Endothelial cell of umbilical vein (primary cell): ENCODE measurements around the gene CD82. TPM values are rescaled to one million over a fixed set of nuclear protein-coding genes. Genes with fewer than 3 reads are reported as not detected.
A peak's percentile ranks its signal among the peaks of the same experiment; 100 is the strongest.

Source experiments
- BruUV-seq: library from RNA; stranded (reverse); fragments of 400-500 nt; replicated peaks from 2 replicates; lab custom pipeline; 2021; lab: Mats Ljungman, UMichigan
- CTCF ChIA-PET: fragments of 300-600, 350-600 bp; sonication (Branson Sonifier 250); formaldehyde crosslinking; loops from one replicate; lab custom pipeline; 2021; ENCODE audit warnings: antibody characterized with exemption, inconsistent platforms; lab: Charles Lee
- POLR2A ChIA-PET: fragments of 300-600, 350-600 bp; sonication (Branson Sonifier 250); formaldehyde crosslinking; loops from one replicate; lab custom pipeline; 2021; ENCODE audit warnings: antibody characterized with exemption, inconsistent platforms; lab: Charles Lee
- DNase-seq: peaks from one replicate; pipeline ENCODE4 v3.0.0-alpha.2; 2011; ENCODE audit warnings: low read depth, low spot score
- FAIRE-seq: peaks from 2 replicates; lab custom pipeline; 2011; peaks lifted over from hg19 to GRCh38; lab: Jason Lieb, UNC
- H2AFZ ChIP-seq: 2 replicates; pipeline ENCODE4 v1.6.0; 2012; ENCODE audit warnings: low read depth, low read length, control low read depth, inconsistent platforms
- H3K27ac ChIP-seq: 2 replicates; pipeline ENCODE4 v1.5.1; 2011; ENCODE audit warnings: low read depth, mild to moderate bottlenecking, control low read depth, low read length, moderate library complexity; ENCODE audit not compliant: insufficient read depth
- H3K27me3 ChIP-seq, 2 experiments: 2 replicates each; pipeline versions ENCODE4 v1.6.0 to v1.6.1; 2011; ENCODE audit warnings: low read length in 2 of 2, mixed read lengths in 1 of 2; ENCODE audit not compliant: control insufficient read depth in 2 of 2, insufficient read depth in 2 of 2
- H3K36me3 ChIP-seq, 2 experiments: 2 replicates in 1 of 2; 3 replicates in 1 of 2; pipeline ENCODE4 v1.5.1; 2011; ENCODE audit warnings: low read length in 2 of 2, mild to moderate bottlenecking in 1 of 2, moderate library complexity in 1 of 2; ENCODE audit not compliant: control insufficient read depth in 2 of 2, insufficient read depth in 2 of 2; ENCODE audit errors: extremely low read depth in 1 of 2
- H3K4me1 ChIP-seq: 3 replicates; pipeline ENCODE4 v1.5.1; 2011; ENCODE audit warnings: mild to moderate bottlenecking, low read length; ENCODE audit not compliant: control insufficient read depth, insufficient read depth; ENCODE audit errors: extremely low read depth
- H3K4me2 ChIP-seq: 2 replicates; pipeline ENCODE4 v1.6.1; 2011; ENCODE audit warnings: low read length, control low read depth, mixed read lengths; ENCODE audit not compliant: insufficient read depth
- H3K4me3 ChIP-seq, 3 experiments: fragments of 200-600 bp in 1 of 3; sonication (generic), shearing (Covaris generic) in 1 of 3; replicated peaks in 1 of 3; 2 replicates each; pipeline ENCODE4 v1.5.1; 2011 to 2016; ENCODE audit warnings: control low read depth in 3 of 3, low read length in 3 of 3, mild to moderate bottlenecking in 2 of 3, inconsistent platforms in 1 of 3, low read depth in 1 of 3, moderate library complexity in 1 of 3; ENCODE audit not compliant: insufficient read depth in 1 of 3
- H3K79me2 ChIP-seq: 2 replicates; pipeline ENCODE4 v1.6.0; 2012; ENCODE audit warnings: low read length, inconsistent platforms; ENCODE audit not compliant: control insufficient read depth, insufficient read depth
- H3K9ac ChIP-seq: replicated peaks from 2 replicates; pipeline ENCODE3; 2011; ENCODE audit warnings: low read length, control low read depth; ENCODE audit not compliant: insufficient read depth; ENCODE audit errors: extremely low read depth
- H3K9me1 ChIP-seq: replicated peaks from 3 replicates; pipeline ENCODE4 v1.6.0; 2011; ENCODE audit warnings: mild to moderate bottlenecking, low read length; ENCODE audit not compliant: control insufficient read depth, insufficient read depth; ENCODE audit errors: extremely low read depth
- H3K9me3 ChIP-seq: replicated peaks from 2 replicates; pipeline ENCODE4 v1.5.1; 2012; ENCODE audit warnings: low read length, inconsistent platforms; ENCODE audit not compliant: control insufficient read depth, insufficient read depth
- H4K20me1 ChIP-seq: replicated peaks from 2 replicates; pipeline ENCODE3; 2011; ENCODE audit warnings: mild to moderate bottlenecking, low read length; ENCODE audit not compliant: control insufficient read depth, insufficient read depth; ENCODE audit errors: extremely low read depth
- CTCF ChIP-seq, 2 donors: IDR thresholded peaks; 1 replicate in 1 of 2; 2 replicates in 1 of 2; pipeline ENCODE4 v1.5.1; 2011; ENCODE audit warnings: low read length in 2 of 2, mild to moderate bottlenecking in 2 of 2, moderate library complexity in 2 of 2, control low read depth in 1 of 2, inconsistent platforms in 1 of 2, low read depth in 1 of 2; ENCODE audit not compliant: insufficient read depth in 1 of 2; ENCODE audit errors: extremely low read depth in 1 of 2
- EZH2 ChIP-seq: IDR thresholded peaks from 2 replicates; pipeline ENCODE4 v1.6.1; 2012; ENCODE audit warnings: borderline replicate concordance, low read depth, mild to moderate bottlenecking, moderate library complexity, low read length, inconsistent platforms; ENCODE audit not compliant: severe bottlenecking
- FOS ChIP-seq: IDR thresholded peaks from 2 replicates; pipeline ENCODE4 v1.6.1; 2011; ENCODE audit warnings: mild to moderate bottlenecking, low read length, moderate library complexity, borderline replicate concordance; ENCODE audit not compliant: insufficient read depth
- JUN ChIP-seq: IDR thresholded peaks from 2 replicates; pipeline ENCODE4 v1.6.1; 2011; ENCODE audit warnings: borderline replicate concordance, low read depth; ENCODE audit not compliant: insufficient read length, insufficient read depth
- MYC ChIP-seq: IDR thresholded peaks from one replicate; pipeline ENCODE4 v1.6.1; 2011; ENCODE audit warnings: mild to moderate bottlenecking, low read depth, low read length
- POLR2A ChIP-seq: IDR thresholded peaks from 2 replicates; pipeline ENCODE4 v1.6.1; 2012; ENCODE audit warnings: low read depth, mild to moderate bottlenecking, control low read depth, low read length
- dilution Hi-C: fragments of 300-500 bp; cut with MboI; formaldehyde crosslinking; loops from one replicate; pipeline ENCODE4 v1.15.0; 2019; ENCODE audit warnings: low sequenced_read_pairs; ENCODE audit not compliant: extremely low pct_ligation_motif_present
- intact Hi-C: fragments of 100-400 bp; cut with micrococcal nuclease; formaldehyde crosslinking; loops from one replicate; pipeline ENCODE4 v1.10.0; 2022
- polyA plus RNA-seq, 4 experiments: library from polyadenylated mRNA; depleted of rRNA in 3 of 4; stranded (reverse) in 3 of 4; unstranded in 1 of 4; fragments of >200 nt; gene quantifications; 2 replicates each; pipeline versions ENCODE4 v1.2.1 to v1.2.3, GENCODE V29; 2011 to 2012; ENCODE audit warnings: missing spikeins in 1 of 4
- total RNA-seq: library from RNA; stranded (reverse); gene quantifications from 2 replicates; pipeline ENCODE4 v1.2.3, GENCODE V29; 2021
- TF ChIP-seq, protein P1 (sequence below): IDR thresholded peaks from 2 replicates; pipeline ENCODE4 v1.6.1; 2011; ENCODE audit not compliant: insufficient read depth, insufficient read length

The CD82 gene
- total and polyA plus RNA-seq, 2 donors (not counting 3 experiments of a cell fraction or from before 2014, with no cell fraction given) = 17.9 to 25.2 TPM

- H3K36me3 ChIP-seq = no peaks in the 10 kb centered on the region
- peak overlapping the region; percentile 14 for H2AFZ ChIP-seq
- H3K27ac ChIP-seq = no peak overlapping the region
- no peak overlapping the region for H3K4me3 ChIP-seq
- BruUV-seq = no TSS peak
- H3K9me3 ChIP-seq = no peaks in the 10 kb centered on the region
- intact Hi-C loops = no loop called here
- no peak overlapping the region for H3K4me2 ChIP-seq
- H3K9me1 ChIP-seq = no peaks in the 10 kb centered on the region
- H3K79me2 ChIP-seq = no peaks in the 10 kb centered on the region
- no peak for TF ChIP-seq FOS
- TF ChIP-seq POLR2A = no peak
- no peak for TF ChIP-seq MYC
- TF ChIP-seq EZH2 = no peak
- CTCF ChIA-PET = interaction anchor here (0.9 to 9.9 kb wide), 6 partner anchors 9 to 283 kb away, joined by 3 to 187 read pairs (median 4); no protein-coding TSS in a partner anchor
- H3K27me3 ChIP-seq = no peaks in the 10 kb centered on the region
- H3K9ac ChIP-seq = no peak overlapping the region
- POLR2A ChIA-PET = no interaction called here
- dilution Hi-C loops = loop anchor here (10.0 kb wide), 1 partner anchor 267 kb away; no protein-coding TSS in a partner anchor
- H4K20me1 ChIP-seq = no peaks in the 10 kb centered on the region
- FAIRE-seq (peak; percentile 70), DNase-seq (peak; percentile 64)
- H3K4me1 ChIP-seq = peaks cover 14% of the 10 kb centered on the region
Observed at GRCh38 chr11:44627911-44628729, 62.7 kb downstream of the CD82 start.

DNA sequence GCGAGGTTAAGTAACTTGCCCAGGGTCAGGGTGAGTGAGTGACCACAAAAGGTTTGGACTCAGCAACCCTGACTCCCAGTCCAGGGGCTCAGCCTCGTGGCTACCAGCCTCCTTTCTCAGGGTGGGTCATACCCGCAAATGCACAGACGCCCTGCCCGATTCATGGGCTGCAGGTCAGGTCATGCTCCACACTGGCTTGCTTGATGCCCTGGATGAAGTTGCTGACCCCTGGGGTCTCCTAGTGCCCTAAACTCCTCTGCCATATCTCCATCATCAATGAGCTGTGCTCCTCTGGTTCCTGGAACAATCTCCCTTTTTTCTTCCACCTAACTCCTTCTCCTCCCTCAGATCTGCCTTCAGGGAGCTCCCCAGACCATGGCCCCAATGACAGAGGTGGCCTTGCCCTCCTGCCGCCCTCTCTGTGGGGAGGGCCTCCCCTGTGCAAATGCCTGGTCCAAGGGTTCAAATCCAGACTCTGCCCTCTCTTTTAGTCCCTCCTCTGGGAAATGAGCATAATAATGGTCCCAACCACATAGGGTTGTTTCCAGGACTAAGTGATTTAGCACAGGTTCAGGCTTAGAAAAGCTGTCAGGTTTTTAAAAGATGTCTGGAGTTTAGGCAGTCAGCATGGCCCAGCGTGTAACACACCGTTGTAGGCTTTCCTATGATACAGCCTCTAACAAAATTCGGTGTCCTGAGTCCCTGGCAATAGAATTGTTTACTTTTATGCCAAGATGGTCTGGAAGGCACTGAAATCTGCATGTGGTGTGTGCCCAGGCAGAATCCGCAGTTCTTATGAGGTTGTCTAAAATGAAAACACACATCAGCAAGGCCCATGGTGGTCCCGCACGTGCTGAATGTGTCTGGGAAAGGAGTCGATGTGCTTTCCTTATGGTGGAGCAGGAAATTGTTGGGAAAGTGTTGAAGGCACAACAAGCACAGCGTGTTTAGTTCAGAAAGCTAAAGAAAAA lies 63.6 kb downstream of the CD82 start:
- DNase-seq (no peak), FAIRE-seq (no peak)
- no peak for TF ChIP-seq JUN
- no peak for TF ChIP-seq POLR2A
- TF ChIP-seq CTCF (IDR thresholded peaks at IDR 0.05; ENCODE audit: extremely low read depth in 1 of 2, insufficient read depth in 1 of 2, low read depth in 1 of 2, low read length in 2 of 2) = no peak
- TF ChIP-seq, protein P1, sequence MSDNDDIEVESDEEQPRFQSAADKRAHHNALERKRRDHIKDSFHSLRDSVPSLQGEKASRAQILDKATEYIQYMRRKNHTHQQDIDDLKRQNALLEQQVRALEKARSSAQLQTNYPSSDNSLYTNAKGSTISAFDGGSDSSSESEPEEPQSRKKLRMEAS = no peak
- TF ChIP-seq FOS = no peak
- no peak for TF ChIP-seq MYC
- Histone ChIP-seq H3K9me1 (no peaks in the 10 kb centered on the region), H3K4me2 (no peak overlapping the region), H3K36me3 (no peaks in the 10 kb centered on the region), H3K9ac (no peak overlapping the region), H2AFZ (no peak overlapping the region), H3K4me3 (no peak overlapping the region), H3K9me3 (no peaks in the 10 kb centered on the region), H3K4me1 (peaks cover 7% of the 10 kb centered on the region), H3K79me2 (no peaks in the 10 kb centered on the region), H3K27ac (no peak overlapping the region), H4K20me1 (no peaks in the 10 kb centered on the region), H3K27me3 (no peaks in the 10 kb centered on the region)
- ChIA-PET POLR2A (no interaction called here), CTCF (interaction anchor here (0.9 to 9.9 kb wide), 4 partner anchors 8 to 282 kb away, joined by 3 to 187 read pairs (median 4); no protein-coding TSS in a partner anchor)
- intact Hi-C loops (no loop called here), dilution Hi-C loops (loop anchor here (10.0 kb wide), 1 partner anchor 266 kb away; no protein-coding TSS in a partner anchor)
- no TSS peak for BruUV-seq
